ENCODE measurements around the gene MRPL20.

- no peak for TF ChIP-seq POLR2A (IDR thresholded peaks at IDR 0.05)
- no peak for TF ChIP-seq CTCF (IDR thresholded peaks at IDR 0.05)
These were observed 26.2 kb downstream of the MRPL20 start for GRCh38 chr1:1380860-1381259.

Measured in Peyer's patch (tissue), 4 donors.